Muscle of back (tissue), 11 donors: Measurements from ENCODE around the gene ARL16. TPM values are rescaled to one million over a fixed set of nuclear protein-coding genes. Genes with fewer than 3 reads are reported as not detected.
"Not testable (repeated sequence)": the region's sequence is repeated elsewhere in the genome, so short reads cannot be mapped to it uniquely, and the experiment has no call there.

Experiments
- DNase-seq, 3 donors: peaks; one replicate each; pipeline versions ENCODE4 v3.0.0 to v3.0.0-alpha.2; 2013
- polyA plus RNA-seq, 10 donors: library from polyadenylated mRNA; unstranded; fragments of 120-200 nt; gene quantifications; one replicate each; pipeline ENCODE4 v1.2.1, GENCODE V29; 2013; ENCODE audit not compliant: insufficient read length in 10 of 10

ARL16 gene
- polyA plus RNA-seq, 10 donors, result 23.4 to 34.1 (median 27.2) TPM

DNA sequence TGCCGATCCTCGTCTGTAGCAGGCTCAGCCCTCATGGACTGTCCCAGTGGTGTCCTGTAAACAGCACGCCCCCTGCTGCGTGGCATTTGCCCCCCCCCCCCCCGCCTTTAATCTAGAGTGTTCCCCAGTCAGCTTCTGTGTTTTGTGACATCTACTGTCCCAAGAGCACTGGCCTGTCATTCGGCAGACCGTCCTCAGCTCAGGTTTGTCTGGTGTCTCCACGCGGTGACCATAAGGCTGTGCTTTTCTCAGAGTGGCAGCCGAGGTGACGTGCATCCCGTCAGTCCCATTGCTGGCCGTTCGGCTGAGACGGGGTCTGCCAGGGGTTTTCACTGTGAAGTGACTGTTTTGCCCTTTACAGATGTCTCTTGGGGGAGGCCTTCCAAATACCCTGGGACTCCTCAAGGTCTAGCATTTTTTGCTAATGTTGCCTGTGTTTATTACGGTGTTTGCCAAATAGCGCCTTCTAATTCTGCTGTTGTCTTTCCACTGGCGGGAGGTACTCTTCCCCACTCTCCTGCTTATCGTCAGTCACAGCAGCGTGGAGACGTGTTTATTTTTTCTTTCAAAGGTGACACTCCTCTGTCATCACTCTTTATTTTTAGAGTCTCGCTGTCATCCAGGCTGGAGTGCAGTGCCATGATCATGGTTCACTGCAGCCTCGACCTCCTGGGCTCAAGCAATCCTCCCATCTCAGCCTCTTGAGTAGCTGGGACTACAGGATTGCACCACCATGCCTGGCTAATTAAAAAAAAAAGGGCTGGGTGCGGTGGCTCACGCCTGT lies 13.9 kb upstream of the ARL16 start:
- no peak for DNase-seq

DNA sequence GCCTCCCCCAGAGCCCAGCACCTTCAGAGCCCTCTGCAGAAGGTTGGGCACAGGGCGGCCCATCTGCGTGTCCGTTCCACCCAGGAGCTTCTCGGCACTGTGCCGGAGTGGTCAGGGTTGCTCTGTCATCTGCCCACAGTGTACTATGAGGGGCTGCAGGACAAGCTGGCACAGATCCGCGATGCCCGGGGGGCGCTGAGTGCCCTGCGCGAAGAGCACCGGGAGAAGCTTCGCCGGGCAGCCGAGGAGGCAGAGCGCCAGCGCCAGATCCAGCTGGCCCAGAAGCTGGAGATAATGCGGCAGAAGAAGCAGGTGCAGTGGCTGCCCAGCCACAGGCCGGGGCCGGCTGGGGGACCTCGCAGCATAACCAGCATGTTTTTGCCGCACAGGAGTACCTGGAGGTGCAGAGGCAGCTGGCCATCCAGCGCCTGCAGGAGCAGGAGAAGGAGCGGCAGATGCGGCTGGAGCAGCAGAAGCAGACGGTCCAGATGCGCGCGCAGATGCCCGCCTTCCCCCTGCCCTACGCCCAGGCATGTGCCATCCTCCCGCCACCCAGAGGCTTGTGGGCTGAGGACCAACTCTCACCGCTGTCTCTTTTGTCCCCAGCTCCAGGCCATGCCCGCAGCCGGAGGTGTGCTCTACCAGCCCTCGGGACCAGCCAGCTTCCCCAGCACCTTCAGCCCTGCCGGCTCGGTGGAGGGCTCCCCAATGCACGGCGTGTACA lies 12.8 kb upstream of the ARL16 start:
- DNase-seq, result no peak

DNA sequence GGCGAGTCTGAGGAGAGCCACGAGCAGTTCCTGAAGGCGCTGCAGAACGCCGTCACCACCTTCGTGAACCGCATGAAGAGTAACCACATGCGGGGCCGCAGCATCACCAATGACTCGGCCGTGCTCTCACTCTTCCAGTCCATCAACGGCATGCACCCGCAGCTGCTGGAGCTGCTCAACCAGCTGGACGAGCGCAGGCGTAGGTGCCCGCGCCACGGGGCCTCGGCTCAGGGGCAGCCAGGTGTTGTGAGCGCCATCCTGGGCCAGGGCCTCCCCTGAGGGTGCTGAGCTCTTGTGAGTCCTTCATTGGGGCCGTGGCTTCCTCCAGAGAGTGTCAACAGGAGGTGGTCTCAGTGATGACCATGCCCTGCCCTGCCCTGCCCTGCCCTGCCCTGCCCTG lies 12.2 kb upstream of the ARL16 start:
- no peak for DNase-seq

DNA sequence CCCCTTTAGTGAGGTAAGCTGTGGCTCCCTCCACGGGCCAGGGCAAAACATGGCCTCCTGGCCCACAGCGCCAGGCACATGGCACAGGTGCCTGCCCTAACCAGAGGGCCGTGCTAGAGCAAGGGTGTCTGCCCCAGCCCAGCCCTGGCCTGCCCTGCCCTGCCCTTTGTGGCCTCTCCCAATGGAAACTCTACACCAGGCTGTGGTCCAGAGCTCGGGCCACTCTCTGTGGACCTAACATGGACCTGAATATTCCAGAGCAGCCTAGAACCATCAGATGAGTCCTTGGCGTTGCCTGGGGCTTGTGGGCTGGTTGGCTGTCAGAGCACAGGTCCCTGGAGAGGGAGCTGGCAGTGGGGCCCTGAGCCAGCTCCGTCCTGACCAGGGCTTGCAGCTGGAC lies 11.6 kb upstream of the ARL16 start:
- DNase-seq, result no peak

DNA sequence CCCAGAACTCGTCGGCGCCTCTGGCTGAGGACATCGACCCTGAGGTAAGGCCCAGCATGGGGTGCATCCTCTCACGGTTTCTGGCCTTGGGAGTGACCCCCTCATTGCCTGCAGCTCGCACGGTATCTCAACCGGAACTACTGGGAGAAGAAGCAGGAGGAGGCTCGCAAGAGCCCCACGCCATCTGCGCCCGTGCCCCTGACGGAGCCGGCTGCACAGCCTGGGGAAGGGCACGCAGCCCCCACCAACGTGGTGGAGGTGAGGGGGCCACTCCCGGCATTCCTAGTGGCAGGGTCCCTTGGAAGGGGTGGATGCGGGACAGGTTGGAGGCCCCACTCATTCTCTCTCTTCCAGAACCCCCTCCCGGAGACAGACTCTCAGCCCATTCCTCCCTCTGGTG lies 11.2 kb upstream of the ARL16 start:
- no peak for DNase-seq

DNA sequence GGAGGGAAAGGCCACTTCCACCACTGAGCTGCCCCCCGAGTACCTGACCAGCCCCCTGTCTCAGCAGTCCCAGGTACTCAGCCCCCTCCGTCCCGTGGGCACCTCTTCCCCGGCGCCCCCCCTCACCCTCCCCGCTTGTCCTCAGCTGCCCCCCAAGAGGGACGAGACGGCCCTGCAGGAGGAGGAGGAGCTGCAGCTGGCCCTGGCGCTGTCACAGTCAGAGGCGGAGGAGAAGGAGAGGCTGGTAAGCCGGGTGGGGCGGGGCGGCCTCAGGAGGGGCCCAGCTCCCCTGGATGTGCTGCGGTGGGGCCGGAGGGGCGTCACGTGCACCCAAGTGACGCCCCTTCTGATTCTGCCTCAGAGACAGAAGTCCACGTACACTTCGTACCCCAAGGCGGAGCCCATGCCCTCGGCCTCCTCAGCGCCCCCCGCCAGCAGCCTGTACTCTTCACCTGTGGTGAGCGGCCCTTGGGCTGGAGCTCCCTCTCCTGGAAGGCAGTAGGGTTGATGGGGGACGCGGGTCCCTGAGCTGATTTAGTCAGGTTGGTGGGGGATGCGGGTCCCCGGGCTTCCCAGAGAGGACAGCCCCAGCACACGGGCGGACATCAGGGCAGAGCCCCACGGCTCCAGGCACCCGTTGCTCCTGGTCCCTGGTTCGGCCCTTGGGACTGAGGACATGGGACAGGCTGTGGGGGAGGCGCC lies 10.1 kb upstream of the ARL16 start:
- DNase-seq, result no peak

DNA sequence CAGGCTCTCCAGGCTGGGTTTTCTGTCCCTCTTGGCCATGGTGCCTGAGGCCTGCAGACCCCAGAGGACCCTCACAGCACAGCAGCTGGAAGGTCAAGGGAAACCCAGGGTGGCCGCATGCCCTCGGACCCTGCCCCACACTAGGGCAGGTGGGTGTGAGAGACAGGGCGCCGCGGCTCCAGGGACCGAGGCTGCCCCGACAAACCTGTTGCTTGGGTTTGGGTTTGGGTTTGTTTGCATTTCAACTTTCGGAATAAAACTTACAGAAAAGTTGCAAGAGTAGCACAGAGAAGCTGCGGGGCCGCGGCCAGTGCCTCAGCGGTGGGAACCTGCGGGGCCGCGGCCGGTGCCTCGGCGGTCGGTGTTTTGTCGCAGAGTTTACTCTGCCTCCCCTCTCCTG lies 8.0 kb upstream of the ARL16 start:
- no peak for DNase-seq

DNA sequence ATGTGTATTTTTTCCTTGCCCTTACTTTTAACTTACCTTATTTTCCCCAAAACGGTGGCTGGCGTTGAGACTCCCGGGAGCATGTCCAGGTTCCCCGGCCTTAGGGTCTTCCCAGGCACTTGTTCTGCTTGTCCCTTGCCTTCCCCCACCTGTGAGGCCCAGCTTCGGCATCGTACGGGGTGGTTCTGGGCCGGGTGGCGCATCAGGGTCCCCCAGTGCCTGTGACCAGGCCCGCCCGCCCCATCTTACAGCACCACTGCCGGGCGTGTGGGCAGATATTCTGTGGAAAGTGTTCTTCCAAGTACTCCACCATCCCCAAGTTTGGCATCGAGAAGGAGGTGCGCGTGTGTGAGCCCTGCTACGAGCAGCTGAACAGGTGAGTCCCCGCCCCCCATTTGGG lies 7.6 kb upstream of the ARL16 start:
- DNase-seq, result no peak

DNA sequence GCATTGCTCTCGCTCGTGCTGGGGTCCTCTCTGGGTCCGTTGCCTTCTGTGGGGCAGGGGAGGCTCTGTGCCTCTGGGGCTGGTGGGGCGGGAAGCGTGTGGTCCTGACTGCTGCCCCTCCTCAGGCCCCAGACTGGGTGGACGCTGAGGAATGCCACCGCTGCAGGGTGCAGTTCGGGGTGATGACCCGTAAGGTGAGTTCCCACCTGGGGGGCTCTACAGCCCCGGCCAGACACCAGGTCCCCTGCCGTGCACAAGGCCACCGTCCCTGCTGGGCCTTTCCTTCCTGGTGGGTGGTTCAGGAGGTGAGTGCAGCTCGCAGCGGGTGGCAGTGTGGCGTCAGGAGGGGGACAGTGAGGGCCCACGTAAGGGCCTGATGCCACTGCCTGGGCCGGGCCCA lies 7.0 kb upstream of the ARL16 start:
- DNase-seq, result no peak

DNA sequence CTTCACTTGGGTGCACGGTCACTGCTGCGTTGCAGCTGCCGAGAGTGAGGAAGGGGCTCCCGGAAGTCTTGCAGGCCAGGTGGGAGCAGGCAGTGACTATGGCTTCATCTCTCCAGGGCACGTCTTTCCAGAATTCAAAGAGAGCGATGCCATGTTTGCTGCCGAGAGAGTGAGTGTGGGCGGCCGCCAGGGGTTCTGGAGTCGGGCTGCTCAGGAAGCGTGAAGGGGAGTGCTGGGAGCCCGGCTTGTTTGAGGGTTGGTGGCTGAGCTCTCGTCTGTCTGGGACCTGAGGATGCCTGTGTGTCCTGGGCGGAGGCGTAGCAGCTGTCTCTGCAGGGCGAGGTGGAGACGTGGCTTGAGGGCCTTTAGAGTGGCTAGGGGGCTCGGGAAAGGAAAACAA lies 6.5 kb upstream of the ARL16 start:
- no peak for DNase-seq

DNA sequence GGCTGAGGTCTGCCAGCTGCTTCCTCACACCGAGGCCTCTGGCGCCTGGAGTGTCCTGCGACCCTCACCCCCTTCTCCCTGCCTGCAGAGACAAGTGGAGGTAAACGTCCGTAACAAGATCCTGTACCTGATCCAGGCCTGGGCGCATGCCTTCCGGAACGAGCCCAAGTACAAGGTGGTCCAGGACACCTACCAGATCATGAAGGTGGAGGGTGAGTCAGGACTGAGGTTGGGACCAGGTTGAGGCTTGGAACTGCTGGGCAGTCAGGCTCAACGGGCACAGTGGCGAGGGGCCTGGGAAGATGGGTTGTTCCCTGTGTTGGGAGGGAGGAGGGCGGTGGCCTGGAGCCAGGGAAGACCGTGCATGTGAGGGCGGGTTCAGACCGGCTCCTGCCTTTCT lies 5.0 kb upstream of the ARL16 start:
- no peak for DNase-seq

DNA sequence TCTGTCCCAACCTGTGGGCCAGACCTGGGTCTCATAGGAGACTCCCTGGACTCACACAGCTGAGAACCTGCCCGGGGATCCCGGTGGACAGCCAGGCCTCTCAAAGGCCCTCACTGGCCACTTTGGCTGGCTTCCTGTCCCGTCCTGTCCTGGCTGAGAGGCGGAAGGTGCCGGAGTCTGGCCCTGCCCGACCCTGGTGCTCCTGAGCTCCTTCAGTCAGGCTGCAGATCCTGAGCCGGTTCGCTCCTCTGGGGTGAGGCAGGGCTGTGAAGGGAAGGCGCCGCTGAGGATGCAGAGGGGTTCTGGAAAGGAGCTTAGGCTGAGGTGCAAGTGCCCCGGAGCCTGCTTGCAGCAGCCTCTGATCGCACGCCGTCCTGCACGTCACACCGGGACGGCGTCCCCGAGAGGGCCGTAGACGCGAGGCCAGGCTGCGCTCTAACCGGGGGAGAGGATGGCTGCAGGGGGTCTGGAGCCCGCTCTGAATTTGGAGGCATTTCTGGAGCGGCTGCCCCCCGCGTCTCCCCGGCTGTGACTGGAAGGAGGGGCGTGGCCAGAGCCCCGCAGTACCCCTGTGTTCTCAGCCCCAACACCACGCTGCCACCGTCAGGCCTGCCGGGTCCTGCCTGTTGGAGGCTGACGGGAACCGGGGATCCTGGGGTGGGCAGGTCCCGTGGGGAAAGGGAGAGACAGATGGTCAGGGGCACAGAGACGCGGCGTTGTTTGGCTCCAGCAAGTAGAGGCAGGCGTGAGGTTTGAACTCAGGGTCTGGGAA lies 4.4 kb upstream of the ARL16 start:
- DNase-seq, result no peak

DNA sequence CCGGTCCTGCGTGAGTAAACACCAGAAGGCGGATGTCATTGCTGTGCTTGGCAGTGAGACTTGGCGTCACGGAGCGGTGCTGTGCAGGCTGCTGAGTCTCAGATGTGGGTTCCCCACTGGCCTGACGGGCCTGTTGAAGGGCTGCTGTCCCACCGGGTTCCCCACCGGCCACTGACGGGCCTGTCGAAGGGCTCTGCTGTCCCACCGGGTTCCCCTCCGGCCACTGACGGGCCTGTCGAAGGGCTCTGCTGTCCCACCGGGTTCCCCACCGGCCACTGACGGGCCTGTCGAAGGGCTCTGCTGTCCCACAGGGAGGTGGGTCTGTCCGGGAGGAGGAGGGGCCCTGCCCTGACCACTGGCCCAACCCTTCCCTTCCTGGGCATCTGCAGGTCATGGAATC lies 3.0 kb upstream of the ARL16 start:
- DNase-seq, result no peak

DNA sequence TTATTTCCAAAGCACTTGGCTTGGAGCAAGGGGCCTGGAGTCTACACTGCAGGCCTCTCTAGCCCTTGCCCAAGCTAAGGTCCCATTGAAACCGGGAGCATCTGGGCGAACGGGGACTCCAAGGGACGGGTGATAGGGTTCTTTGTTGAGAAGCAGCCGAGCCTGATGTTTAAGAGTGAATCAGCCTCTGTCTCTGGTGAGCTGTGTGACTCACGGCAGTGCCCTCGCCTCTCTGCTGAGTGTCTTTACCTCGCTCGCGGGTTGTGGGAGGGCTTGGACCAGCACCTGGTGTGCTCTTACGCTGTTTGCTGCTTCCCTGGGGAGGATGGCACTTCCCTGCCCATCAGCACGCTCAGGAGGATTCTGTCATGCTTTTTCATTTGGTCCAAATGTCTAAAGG lies 1.5 kb upstream of the ARL16 start:
- no peak for DNase-seq

DNA sequence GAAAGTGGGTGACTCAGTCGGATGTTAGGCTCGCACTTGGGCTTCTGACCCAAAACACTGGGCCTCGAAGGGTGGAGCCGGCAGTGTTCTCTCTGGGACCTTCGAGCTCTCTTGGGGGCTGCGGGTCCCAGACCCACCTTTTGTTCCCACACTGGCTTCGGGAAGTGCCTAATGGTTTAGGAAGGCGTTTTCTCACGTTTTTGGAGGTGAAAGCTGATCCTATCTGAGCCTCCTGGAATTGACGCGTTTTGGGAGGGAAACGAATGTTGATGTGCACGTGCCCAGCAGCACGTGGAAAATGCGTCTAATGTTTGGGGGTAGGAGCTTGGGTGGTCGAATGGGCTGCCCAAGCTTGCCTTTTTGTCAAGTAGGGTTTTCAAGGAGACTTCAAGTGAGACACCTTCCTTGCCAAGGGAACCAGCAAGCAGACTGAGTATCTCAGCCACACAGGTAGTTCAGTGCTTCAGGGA lies 880 bp upstream of the ARL16 start:
- no peak for DNase-seq

DNA sequence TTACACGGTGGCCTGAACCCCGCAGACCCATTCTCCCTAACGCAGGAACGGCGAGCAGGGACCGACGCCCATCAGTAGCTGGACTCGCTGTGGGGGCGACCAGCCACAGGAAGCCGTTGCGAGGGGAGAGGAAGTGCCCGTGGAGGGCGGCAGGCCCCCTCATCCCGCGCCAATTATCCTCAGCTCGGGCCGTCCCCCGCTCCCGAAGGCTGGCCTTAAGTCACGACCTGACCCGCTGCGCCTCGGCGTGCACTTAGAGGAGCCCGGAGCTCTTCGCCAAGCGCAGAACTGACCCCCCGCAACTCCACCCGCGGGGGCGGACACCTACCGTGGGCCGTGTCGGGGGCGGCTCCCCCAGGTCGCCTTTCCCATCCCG lies 401 bp downstream of the ARL16 start:
- no peak for DNase-seq

DNA sequence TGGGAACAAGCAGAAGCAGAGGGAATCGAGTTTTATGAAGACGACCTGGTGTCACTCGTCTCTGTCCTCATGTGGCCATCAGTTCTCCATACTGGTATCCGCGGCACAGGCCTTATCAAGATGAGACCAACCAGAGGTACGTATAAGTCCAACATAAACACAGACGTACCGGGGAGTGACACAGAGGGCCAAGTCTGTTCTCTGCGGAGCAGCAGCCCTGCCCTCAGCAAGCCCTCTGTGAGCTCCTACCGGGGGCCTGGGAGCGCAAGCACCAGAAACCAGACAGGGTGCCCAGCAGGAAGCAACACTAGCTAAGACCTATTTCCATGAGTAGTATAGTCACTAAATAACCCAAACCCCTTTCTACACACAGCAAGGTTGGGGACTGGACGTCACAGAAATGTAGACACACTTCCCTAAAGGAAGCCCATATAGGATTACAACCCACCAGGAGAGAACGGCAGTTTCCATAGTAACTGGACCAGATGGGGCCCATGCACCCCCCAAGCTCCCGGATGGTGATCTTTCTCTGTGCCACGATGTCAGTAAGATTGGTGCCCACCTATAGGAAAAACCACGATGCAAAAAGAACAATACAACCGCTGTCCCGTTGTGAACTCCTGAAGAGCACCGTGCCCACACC lies 911 bp downstream of the ARL16 start:
- DNase-seq, result no peak

DNA sequence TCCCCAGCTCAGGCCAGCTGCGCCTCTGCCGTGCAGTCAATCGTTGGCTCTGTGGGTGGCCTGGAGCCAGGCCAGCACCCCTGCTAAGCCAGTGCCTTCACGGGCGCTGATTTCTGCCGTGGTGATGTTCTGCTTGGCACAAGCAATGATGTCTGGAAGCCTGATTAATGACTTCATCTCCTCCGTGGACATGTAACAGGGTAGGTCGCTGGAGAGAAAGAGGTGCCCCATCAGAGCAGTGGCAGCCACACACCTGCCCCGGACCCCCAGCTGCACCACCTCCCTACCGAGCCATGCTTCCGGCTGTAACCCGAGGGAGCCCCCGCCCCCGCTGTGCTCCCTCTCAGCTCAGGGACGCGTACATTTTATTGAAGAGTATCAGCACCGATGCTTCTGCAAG lies 1.9 kb downstream of the ARL16 start:
- DNase-seq, result no peak

DNA sequence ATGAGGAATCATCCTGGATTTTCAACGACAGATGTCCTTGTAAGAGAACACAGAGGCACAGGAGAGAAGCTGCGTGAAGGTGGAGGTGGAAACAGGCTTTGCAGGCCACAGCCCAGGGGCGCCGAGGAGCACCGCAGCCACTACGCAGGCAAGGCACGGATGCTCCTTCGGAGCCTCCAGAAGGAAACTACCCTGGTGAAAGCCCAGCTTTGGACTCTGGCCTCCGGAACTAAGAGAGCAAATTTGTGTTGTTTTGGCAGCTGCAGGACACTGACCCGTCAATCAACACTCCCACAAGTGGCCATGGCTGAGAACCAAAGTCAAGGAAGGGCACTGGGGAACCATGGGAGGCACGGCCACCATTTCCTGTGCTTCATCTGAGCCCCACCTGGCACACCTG lies 3.4 kb downstream of the ARL16 start:
- DNase-seq, result no peak

DNA sequence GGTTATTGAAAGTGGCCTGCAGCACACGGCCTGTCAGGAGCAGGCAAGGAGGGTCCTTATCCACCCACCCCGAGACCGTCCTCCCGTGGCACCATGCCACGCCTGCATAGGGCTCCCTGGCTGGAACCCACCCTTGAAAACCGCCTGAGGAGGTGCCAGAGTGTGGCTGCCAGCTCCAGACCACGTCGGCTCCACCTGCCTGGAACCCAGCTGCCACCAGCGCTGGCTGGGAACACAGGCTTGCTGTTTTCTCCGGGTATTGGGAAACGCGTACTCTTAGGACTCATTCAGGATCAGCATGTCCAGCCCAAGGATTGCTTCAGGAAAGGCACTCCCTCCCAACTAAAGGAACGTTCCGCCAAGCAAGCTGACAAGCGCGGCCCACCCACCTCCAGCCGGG lies 6.7 kb downstream of the ARL16 start:
- DNase-seq, result no peak

DNA sequence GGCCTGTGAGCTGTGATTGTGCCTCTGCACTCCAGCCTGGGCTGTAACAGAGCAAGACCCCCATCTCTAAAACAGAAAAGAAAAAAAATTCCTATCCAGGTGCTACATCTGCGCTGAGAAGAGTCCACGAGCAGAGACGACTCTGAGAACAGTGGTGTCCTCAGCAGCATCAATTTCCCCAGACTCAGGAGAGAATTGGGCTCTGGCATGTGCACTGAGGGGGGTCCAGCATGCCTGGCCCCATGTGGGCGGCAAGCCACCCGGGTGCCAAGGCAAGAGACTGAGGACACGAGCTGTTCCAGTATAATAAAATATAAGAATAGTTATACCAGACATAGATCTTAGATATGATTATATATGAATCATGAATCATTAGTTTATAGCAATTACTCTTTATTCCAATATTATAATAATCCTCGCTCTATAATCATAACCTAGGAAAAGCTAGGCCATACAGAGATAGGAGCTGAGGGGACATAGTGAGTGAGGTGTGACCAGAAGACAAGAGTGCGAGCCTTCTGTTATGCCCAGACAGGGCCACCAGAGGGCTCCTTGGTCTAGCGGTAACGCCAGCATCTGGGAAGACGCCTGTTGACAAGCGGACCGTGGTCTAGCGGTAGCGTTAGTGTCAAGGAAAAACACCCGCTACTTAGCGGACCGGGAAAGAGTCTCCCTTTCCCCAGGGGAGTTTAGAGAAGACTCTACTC lies 7.9 kb downstream of the ARL16 start:
- DNase-seq, result not testable (repeated sequence)
